Activated CD8-positive, alpha-beta memory T cell treated with anti-CD3 and anti-CD28 coated beads, Interleukin-2, amount 50 U/mL, for 1 hour (primary cell): ENCODE measurements around the gene PAQR4.

Experiments
- DNase-seq: peaks from one replicate; pipeline ENCODE4 v3.0.0-alpha.2; 2020; ENCODE audit errors: extremely low read depth

Gene PAQR4

DNA sequence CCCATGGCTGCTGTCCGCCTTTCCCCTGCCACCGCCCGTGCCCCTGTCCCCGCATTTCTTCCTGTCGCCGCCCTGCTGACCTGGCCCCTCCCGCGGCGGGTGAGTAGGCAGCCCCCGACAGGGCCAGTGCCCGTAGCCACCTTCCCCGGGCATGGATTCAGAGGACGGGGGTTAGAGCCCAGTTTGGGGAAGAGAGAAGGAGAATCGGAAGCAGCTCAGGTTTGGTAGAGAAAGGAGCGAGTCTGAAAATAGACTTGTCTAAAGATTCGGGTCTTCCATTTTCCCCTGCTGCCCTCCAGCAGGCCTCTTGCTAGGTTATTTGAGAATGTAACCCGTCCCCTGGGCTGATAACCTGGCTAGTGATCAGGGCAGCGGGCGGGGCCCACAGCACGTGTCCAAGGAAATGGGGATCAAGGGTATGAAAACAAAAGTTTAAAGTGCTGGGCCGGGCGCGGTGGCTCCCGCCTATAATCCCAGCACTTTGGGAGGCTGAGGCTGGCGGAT is 35.7 kb downstream of the PAQR4 start:
- DNase-seq: no peak

DNA sequence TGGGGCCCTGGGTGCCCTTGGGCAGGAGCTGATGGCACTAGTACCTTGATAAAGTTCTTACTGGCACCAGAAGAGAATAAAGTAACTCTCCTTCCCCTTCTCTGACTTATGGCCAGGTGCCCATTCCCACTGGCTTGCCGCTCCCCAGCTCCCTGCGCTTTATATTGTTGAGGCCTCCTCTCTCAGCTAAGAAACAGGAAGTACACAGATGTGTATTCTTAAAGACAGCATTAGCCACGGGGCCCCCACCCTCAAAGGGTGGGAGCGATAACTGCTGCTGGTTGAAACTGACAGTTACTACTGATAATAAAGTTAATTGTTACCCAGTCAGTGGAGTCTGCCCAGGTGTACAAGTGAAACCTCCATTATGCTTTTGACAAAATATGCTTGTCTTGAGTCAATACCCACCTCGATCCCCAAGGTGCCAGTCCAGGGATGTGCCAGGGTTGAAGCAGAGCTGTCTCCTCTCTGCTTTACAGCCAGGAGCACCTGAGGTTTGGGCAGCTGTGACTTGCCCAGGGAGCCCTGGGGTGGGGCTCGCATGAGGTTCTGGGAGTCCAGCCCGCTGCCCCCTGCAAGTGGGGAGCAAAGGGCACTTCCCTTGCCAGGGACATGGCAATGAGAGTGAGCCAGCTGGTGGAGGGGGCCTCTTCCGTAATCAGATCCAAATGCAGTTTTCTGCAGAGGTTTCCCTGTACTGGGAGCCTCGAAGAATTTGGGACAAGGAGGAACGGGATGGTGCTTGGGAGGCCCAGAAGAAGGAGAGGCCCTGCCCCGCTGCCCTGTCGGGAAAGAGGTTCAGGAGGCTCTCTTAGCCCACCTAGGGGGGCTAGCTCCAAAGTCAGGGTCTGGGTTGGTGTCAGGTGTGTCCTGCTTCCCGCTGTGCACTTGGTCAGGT is 38.2 kb downstream of the PAQR4 start:
- DNase-seq: no peak

GRCh38 chr16:3007957-3008689 is 39.0 kb downstream of the PAQR4 start:
- no peak for DNase-seq

DNA sequence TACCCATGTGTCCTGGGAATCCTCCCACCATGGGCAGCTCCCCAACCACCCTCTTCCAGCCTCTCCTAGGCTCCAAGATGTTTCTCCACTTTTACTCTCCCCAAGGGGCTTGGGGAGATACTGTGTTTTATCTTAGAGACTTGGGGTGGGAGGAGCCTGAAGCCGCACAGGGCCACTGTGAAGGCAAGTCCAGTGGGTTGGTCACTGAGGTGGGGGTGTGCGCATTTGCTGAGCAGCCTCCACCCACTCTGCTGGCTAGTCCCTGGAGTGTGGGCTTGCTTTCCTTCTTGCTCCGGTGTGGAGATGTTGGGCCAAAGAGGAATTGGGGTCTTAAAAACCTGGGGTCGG is 39.5 kb downstream of the PAQR4 start:
- no peak for DNase-seq

GRCh38 chr16:3009568-3010390 is 40.6 kb downstream of the PAQR4 start:
- DNase-seq: no peak

DNA sequence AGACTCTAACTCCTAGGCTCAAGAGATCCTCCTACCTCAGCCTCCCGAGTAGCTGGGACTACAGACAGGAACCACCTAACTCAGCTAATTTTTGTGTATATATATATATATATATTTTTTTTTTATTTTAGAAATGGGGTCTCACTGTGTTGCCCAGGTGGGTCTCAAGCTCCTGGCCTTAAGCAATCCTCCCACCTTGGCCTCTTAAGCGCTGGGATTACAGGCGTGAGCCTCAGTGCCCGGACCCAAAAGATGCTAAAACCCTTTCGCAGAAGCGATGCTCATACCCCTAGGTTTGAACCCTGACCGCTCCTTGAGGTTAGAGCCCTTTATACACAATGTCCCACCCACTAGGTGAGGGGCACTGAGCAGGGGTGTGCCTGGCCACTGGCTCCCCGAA is 41.4 kb downstream of the PAQR4 start:
- DNase-seq: no peak

DNA sequence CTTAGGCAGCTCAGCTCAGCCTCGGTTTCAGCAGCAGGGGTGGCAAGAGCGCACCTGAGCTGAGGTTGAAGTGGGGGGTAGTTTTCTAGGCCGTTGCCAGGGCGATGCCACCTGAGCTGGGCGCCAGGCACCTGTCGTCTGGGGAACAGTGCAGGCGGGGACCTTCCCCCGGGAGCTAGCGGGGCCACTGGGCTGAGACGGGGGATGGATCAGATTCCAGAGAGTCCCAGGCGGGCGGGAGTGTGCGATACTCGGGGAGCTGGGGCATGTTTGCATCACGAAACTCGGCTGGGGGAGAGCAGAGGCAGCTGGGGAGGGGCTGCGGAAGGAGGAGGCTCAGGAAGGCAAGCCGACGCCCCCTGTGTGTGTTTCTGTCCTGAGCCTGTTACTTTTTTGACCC is 43.1 kb downstream of the PAQR4 start:
- no peak for DNase-seq

GRCh38 chr16:3012828-3013420 is 43.8 kb downstream of the PAQR4 start, which contains the start of gene CLDN9:
TSS of gene CLDN9 (plus strand) at chr16:3012923. CDS start at chr16:3013363, 440 bp downstream.
- no peak for DNase-seq

DNA sequence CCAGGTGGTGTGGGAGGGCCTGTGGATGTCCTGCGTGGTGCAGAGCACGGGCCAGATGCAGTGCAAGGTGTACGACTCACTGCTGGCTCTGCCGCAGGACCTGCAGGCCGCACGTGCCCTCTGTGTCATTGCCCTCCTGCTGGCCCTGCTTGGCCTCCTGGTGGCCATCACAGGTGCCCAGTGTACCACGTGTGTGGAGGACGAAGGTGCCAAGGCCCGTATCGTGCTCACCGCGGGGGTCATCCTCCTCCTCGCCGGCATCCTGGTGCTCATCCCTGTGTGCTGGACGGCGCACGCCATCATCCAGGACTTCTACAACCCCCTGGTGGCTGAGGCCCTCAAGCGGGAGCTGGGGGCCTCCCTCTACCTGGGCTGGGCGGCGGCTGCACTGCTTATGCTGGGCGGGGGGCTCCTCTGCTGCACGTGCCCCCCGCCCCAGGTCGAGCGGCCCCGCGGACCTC is 44.4 kb downstream of the PAQR4 start:
- DNase-seq: no peak

GRCh38 chr16:3013998-3014690 is 45.0 kb downstream of the PAQR4 start:
- DNase-seq: no peak

GRCh38 chr16:3014971-3015370 is 45.8 kb downstream of the PAQR4 start:
- DNase-seq: no peak

DNA sequence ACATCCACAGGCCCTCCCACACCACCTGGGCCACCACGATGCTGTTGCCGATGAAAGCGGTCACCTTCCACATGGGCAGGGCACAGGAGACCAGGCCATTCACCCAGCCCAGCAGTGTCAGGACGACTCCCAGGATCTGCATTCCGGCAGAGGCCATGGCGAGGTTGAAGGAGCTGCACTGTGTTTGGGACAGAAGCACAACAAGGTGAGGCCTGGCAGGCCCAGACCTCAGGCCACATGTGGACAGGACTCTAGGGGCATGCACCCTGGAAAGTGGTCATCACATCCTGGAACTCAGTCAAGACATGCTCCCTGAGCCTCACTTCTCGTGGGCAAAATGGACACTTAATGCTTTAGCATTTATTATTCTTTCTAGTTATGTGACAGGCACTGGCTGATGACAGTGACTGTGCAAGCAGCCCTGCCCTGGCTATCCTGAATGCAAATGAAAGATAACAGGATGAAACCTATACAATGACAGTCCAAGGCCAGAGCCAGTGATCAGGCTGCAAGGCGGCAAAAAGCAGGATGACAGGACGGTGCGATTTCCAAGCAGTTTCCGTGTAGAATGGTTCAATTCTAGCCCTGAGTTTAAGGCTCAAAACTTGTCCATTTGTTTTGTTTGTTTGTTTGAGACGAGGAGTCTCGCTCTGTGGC is 46.8 kb downstream of the PAQR4 start:
- no peak for DNase-seq

DNA sequence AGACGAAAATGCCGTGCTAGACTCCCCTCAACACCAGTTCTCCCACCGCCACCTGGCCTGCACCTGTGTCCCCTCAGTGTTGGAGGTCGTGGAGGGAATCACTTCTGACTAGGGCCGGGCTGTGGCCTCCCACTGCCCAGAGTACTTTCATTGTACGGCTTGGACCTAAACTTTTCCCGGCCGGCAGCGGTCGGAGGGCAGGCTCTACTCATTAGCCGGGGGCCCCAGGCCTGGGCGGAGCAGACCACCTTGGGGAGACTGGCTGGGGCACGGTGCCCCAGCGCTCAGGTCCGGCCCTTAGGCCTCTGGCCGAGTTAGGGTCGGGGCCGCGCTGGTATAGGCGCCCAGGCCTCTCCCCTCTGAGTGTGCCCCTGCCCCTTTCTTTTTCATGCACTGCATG is 48.2 kb downstream of the PAQR4 start:
- DNase-seq: no peak

GRCh38 chr16:3017794-3018506 is 48.8 kb downstream of the PAQR4 start, which contains the start of gene CLDN6:
TSS of gene CLDN6 (minus strand) at chr16:3018183. CDS start at chr16:3016021, 2,162 bp downstream.
- DNase-seq: no peak

DNA sequence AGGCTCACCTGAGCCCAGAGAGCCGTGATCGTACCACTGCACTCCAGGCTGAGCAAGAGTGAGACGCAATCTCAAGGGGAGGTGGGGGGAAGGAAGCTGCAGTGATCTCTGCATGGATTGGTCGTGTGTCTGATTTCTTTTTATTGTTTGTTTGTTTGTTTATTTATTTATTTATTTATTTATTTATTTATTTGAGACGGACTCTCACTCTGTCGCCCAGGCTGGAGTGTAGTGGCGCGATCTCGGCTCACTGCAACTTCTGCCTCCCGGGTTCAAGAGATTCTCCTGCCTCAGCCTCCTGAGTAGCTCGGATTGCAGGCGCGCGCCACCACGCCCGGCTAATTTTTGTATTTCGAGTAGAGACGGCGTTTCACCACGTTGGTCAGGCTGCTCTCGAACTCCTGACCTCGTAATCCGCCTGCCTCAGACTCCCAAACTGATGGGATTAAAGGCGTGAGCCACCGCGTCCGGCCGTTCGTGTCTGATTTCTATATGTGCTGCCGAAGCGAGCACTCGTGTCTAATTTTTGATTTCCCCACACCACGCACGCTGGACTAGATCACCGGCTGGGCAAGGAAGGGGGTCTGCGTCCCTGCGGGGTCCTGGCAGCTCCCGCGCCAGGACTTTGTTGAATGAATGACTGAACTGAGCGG is 50.6 kb downstream of the PAQR4 start:
- DNase-seq: no peak

DNA sequence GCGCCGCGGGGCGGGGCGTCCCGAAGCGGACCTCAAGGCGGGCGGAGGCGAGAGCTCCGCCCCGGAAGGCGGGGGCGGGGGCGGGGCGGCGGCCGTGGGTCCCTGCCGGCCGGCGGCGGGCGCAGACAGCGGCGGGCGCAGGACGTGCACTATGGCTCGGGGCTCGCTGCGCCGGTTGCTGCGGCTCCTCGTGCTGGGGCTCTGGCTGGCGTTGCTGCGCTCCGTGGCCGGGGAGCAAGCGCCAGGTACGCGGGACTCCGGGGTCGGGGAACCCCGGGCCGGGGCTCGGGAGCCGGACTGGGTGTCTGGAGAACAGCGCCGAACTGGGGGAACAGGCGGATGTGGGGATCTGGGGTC is 51.1 kb downstream of the PAQR4 start, which contains the start of gene TNFRSF12A:
TNFRSF12A (plus strand) TSS at position 122 of the 357 bp plus-strand sequence; CDS start at position 152, 30 bp downstream.
- DNase-seq: no peak

GRCh38 chr16:3020604-3021448 is 51.7 kb downstream of the PAQR4 start:
- peak; percentile 40 for DNase-seq
